Lung (tissue), 12 donors: ENCODE results near the gene FBN1. TPM values are rescaled to one million over a fixed set of nuclear protein-coding genes. Genes with fewer than 3 reads are reported as not detected.

Source experiments
- ATAC-seq: fragments of 200-7000 bp; cut with Tn5 transposase; one replicate; pipeline ENCODE4 v1.9.1; 2020; ENCODE audit warnings: moderate number of reproducible peaks; ENCODE audit not compliant: insufficient read depth, low FRiP score
- DNase-seq, 3 donors: peaks; one replicate each; pipeline ENCODE4 v3.0.0-alpha.2; 2013 to 2017
- H3K27ac ChIP-seq, 2 donors: one replicate each; pipeline ENCODE4 v1.5.1; 2013; ENCODE audit warnings: mild to moderate bottlenecking in 2 of 2, moderate library complexity in 2 of 2, control low read depth in 1 of 2, inconsistent platforms in 1 of 2, low read depth in 1 of 2, low read length in 1 of 2
- H3K27me3 ChIP-seq, 3 donors: one replicate each; pipeline ENCODE4 v1.5.1; 2013; ENCODE audit warnings: low read length in 2 of 3; ENCODE audit not compliant: control insufficient read depth in 3 of 3, insufficient read depth in 3 of 3
- H3K36me3 ChIP-seq, 4 donors: one replicate each; pipeline ENCODE4 v1.5.1; 2013; ENCODE audit warnings: low read length in 4 of 4, mild to moderate bottlenecking in 1 of 4, moderate library complexity in 1 of 4; ENCODE audit not compliant: control insufficient read depth in 4 of 4, insufficient read depth in 4 of 4
- H3K4me1 ChIP-seq, 5 donors: one replicate each; pipeline ENCODE4 v1.5.1; 2013; ENCODE audit warnings: low read length in 5 of 5, mild to moderate bottlenecking in 2 of 5, moderate library complexity in 1 of 5; ENCODE audit not compliant: control insufficient read depth in 5 of 5, insufficient read depth in 5 of 5
- H3K4me3 ChIP-seq: one replicate; pipeline ENCODE4 v1.5.1; 2013; ENCODE audit warnings: mild to moderate bottlenecking, control low read depth, moderate library complexity
- H3K9ac ChIP-seq, 2 donors: one replicate each; pipeline ENCODE4 v1.5.1; 2013; ENCODE audit warnings: low read length in 2 of 2, control low read depth in 1 of 2; ENCODE audit not compliant: insufficient read depth in 1 of 2
- H3K9me3 ChIP-seq, 4 donors: one replicate each; pipeline ENCODE4 v1.5.1; 2013; ENCODE audit warnings: low read length in 3 of 4, mild to moderate bottlenecking in 1 of 4, moderate library complexity in 1 of 4; ENCODE audit not compliant: control insufficient read depth in 4 of 4, insufficient read depth in 3 of 4
- WGBS, 2 donors: extraction: QIAGEN DNeasy Blood & Tissue Kit; methylation state at CpG; one replicate each; pipeline ENCODE4 v1.1.7; 2013; 5-methylcytosine and 5-hydroxymethylcytosine counted together
- polyA plus RNA-seq, 2 donors: library from polyadenylated mRNA; stranded (reverse); fragments of 200-250 nt; gene quantifications; one replicate each; pipeline ENCODE4 v1.2.1, GENCODE V29; 2013
- total RNA-seq, 2 donors: library from RNA; depleted of rRNA in 1 of 2; stranded (reverse); fragments of >200 nt in 1 of 2; gene quantifications; one replicate each; pipeline ENCODE4 v1.2.1, GENCODE V29; 2014 to 2021
- TF ChIP-seq, protein P1 (sequence below): IDR thresholded peaks from 2 replicates; pipeline ENCODE4 v1.5.1; 2012; ENCODE audit warnings: mild to moderate bottlenecking; ENCODE audit errors: control extremely low read depth, extremely low read depth
- donor health status: control.
- donor health status: control.
- donor health status: Bipolar disorder and iron deficiency.
- donor health status: healthy.
- donor health status: DM: yes; HTN: yes; CAD: no.

Gene FBN1
- total and polyA plus RNA-seq, 4 donors = 6.0 to 170 (median 60.8) TPM

DNA sequence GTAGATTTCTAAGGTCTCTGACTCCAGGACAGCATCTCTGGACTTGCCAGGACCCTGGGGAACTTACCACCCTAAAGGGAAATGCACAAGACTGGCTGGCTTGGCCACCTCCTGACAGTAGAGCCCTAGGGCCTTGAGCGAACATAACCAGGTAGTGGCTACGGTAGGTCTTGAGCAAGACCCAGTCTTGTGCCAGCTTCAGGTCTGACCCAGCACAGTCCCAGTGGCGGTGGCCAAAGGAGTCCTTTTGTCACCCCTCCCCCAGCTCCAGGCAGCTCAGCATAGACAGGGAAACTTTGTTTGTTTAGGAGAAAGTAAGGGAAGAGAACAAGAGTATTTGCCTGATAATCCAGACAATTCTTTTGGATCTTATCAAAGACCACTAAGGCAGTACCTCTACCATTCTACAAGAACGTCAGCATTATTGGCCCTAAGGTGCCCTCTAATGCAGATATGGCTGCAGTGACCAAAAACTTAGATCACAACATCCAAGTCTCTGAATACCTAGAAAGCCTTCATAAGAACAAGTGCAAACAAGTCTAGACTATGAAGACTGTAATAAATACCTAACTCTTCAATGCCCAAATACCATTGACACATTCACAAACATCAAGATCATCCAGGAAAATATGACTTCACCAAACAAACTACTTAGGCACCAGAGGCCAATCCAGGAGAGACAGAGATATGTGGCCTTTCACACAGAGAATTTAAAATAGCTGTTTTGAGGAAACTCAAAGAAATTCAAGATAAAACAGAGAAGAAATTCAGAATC, 38.7 kb upstream of the FBN1 start:
- WGBS, 2 donors = 91 to 96% methylated on average over 4 of the region's 4 CpGs
- no peak for ATAC-seq

GRCh38 chr15:48682942-48683651, 37.6 kb upstream of the FBN1 start:
- no peak overlapping the region for H3K27ac ChIP-seq
- no peak overlapping the region for H3K4me3 ChIP-seq
- H3K9me3 ChIP-seq = no peaks in the 10 kb centered on the region
- H3K9ac ChIP-seq = no peak overlapping the region
- ATAC-seq (no peak), DNase-seq (peak in 2 of 3 donors; percentile 26 to 39)
- no peaks in the 10 kb centered on the region for H3K36me3 ChIP-seq
- TF ChIP-seq, protein P1, sequence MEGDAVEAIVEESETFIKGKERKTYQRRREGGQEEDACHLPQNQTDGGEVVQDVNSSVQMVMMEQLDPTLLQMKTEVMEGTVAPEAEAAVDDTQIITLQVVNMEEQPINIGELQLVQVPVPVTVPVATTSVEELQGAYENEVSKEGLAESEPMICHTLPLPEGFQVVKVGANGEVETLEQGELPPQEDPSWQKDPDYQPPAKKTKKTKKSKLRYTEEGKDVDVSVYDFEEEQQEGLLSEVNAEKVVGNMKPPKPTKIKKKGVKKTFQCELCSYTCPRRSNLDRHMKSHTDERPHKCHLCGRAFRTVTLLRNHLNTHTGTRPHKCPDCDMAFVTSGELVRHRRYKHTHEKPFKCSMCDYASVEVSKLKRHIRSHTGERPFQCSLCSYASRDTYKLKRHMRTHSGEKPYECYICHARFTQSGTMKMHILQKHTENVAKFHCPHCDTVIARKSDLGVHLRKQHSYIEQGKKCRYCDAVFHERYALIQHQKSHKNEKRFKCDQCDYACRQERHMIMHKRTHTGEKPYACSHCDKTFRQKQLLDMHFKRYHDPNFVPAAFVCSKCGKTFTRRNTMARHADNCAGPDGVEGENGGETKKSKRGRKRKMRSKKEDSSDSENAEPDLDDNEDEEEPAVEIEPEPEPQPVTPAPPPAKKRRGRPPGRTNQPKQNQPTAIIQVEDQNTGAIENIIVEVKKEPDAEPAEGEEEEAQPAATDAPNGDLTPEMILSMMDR = no peak
- WGBS, 2 donors = 90 to 93% methylated on average over 2 of the region's 2 CpGs
- no peaks in the 10 kb centered on the region for H3K4me1 ChIP-seq
- no peaks in the 10 kb centered on the region for H3K27me3 ChIP-seq

More for the DNA sequence above, 38.7 kb upstream of the FBN1 start:
- no peaks in the 10 kb centered on the region for H3K4me1 ChIP-seq
- H3K4me3 ChIP-seq = no peak overlapping the region
- H3K9ac ChIP-seq = no peak overlapping the region
- no peaks in the 10 kb centered on the region for H3K27me3 ChIP-seq
- H3K27ac ChIP-seq = no peak overlapping the region
- TF ChIP-seq, protein P1 = no peak
- H3K36me3 ChIP-seq = no peaks in the 10 kb centered on the region
- no peaks in the 10 kb centered on the region for H3K9me3 ChIP-seq
- DNase-seq = no peak

DNA sequence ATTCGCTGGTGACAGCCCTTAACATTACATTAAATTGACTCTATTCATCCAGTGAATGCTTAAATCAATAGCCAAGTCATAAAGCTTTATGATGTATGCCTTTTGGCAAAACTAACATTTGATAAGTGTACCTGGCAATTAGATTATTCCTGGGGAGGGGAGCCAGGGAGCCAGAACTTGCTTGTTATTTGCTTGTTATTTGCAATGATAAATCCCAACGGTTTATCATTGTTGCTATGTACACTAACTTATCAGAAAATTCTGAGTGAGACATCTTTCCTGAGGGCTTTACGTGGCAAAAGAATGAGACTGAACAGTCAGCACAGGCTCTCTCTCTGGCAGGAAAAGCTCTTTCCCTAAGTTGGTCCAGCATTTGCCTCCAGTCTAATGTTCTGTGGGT, 35.8 kb upstream of the FBN1 start:
- no peaks in the 10 kb centered on the region for H3K9me3 ChIP-seq
- H3K4me3 ChIP-seq = no peak overlapping the region
- TF ChIP-seq, protein P1 = no peak
- no peaks in the 10 kb centered on the region for H3K4me1 ChIP-seq
- no peak for DNase-seq
- H3K27ac ChIP-seq = no peak overlapping the region
- no peaks in the 10 kb centered on the region for H3K27me3 ChIP-seq
- WGBS, 2 donors = 86 to 92% methylated on average over 3 of the region's 3 CpGs
- H3K36me3 ChIP-seq = no peaks in the 10 kb centered on the region
- H3K9ac ChIP-seq = no peak overlapping the region
- ATAC-seq = no peak
